HEK293T (cell line): ENCODE measurements around the gene DHRS3.

Experiments
- CTCF ChIA-PET: fragments of 350-600 bp; formaldehyde crosslinking; extraction: SDS; loops from one replicate; lab custom pipeline; 2021; ENCODE audit warnings: antibody characterized with exemption, inconsistent platforms; lab: Yijun Ruan, JAX
- POLR2A ChIA-PET: fragments of 350-600 bp; formaldehyde crosslinking; extraction: SDS; loops from one replicate; lab custom pipeline; 2020; ENCODE audit warnings: antibody characterized with exemption, inconsistent platforms; lab: Yijun Ruan, JAX
- DNase-seq: peaks from one replicate; pipeline ENCODE4 v3.0.0; 2012; ENCODE audit warnings: mixed read lengths; ENCODE audit errors: extremely low spot score
- ARNT ChIP-seq: fragments of 450-650 bp; IDR thresholded peaks from 2 replicates; pipeline ENCODE4 v1.6.1; 2017; ENCODE audit warnings: mild to moderate bottlenecking
- BHLHE40 ChIP-seq: fragments of 450-650 bp; IDR thresholded peaks from 2 replicates; pipeline ENCODE4 v1.6.1; 2016; ENCODE audit warnings: mild to moderate bottlenecking, moderate library complexity, borderline replicate concordance
- CTBP1 ChIP-seq: fragments of 450-650 bp; IDR thresholded peaks from 2 replicates; pipeline ENCODE4 v1.6.1; 2016; ENCODE audit warnings: borderline replicate concordance
- ELF4 ChIP-seq: fragments of 450-650 bp; IDR thresholded peaks from 2 replicates; pipeline ENCODE4 v1.6.1; 2017; ENCODE audit warnings: antibody characterized with exemption
- FOXA1 ChIP-seq: fragments of 450-650 bp; IDR thresholded peaks from 2 replicates; pipeline ENCODE4 v1.6.1; 2016; ENCODE audit warnings: mild to moderate bottlenecking
- FOXK2 ChIP-seq: fragments of 450-650 bp; IDR thresholded peaks from 2 replicates; pipeline ENCODE4 v1.6.1; 2016; ENCODE audit warnings: mild to moderate bottlenecking
- FOXM1 ChIP-seq: fragments of 450-650 bp; IDR thresholded peaks from 2 replicates; pipeline ENCODE4 v1.6.1; 2017; ENCODE audit warnings: mild to moderate bottlenecking, borderline replicate concordance
- HDGF ChIP-seq: fragments of 450-650 bp; IDR thresholded peaks from 2 replicates; pipeline ENCODE4 v1.6.1; 2017; ENCODE audit warnings: antibody characterized with exemption, borderline replicate concordance
- L3MBTL2 ChIP-seq: fragments of 450-650 bp; conservative IDR thresholded peaks from 2 replicates; pipeline ENCODE4 v1.6.1; 2016; ENCODE audit warnings: mild to moderate bottlenecking
- LEF1 ChIP-seq: fragments of 450-650 bp; IDR thresholded peaks from 2 replicates; pipeline ENCODE4 v1.6.1; 2017; ENCODE audit warnings: mild to moderate bottlenecking, borderline replicate concordance
- NFRKB ChIP-seq: fragments of 450-650 bp; IDR thresholded peaks from 2 replicates; pipeline ENCODE4 v1.6.1; 2016; ENCODE audit warnings: mild to moderate bottlenecking, moderate library complexity
- SP1 ChIP-seq: fragments of 450-650 bp; IDR thresholded peaks from 2 replicates; pipeline ENCODE4 v1.6.1; 2017
- SUZ12 ChIP-seq: fragments of 450-650 bp; IDR thresholded peaks from 2 replicates; pipeline ENCODE4 v1.6.1; 2016; ENCODE audit warnings: mild to moderate bottlenecking
- TARDBP ChIP-seq: fragments of 450-650 bp; IDR thresholded peaks from 2 replicates; pipeline ENCODE4 v1.6.1; 2016
- ZNF384 ChIP-seq: fragments of 450-650 bp; IDR thresholded peaks from 2 replicates; pipeline ENCODE4 v1.6.1; 2016
- TF ChIP-seq, protein P1 (sequence below): fragments of 450-650 bp; IDR thresholded peaks from 2 replicates; pipeline ENCODE4 v1.6.1; 2016

DHRS3 gene

DNA sequence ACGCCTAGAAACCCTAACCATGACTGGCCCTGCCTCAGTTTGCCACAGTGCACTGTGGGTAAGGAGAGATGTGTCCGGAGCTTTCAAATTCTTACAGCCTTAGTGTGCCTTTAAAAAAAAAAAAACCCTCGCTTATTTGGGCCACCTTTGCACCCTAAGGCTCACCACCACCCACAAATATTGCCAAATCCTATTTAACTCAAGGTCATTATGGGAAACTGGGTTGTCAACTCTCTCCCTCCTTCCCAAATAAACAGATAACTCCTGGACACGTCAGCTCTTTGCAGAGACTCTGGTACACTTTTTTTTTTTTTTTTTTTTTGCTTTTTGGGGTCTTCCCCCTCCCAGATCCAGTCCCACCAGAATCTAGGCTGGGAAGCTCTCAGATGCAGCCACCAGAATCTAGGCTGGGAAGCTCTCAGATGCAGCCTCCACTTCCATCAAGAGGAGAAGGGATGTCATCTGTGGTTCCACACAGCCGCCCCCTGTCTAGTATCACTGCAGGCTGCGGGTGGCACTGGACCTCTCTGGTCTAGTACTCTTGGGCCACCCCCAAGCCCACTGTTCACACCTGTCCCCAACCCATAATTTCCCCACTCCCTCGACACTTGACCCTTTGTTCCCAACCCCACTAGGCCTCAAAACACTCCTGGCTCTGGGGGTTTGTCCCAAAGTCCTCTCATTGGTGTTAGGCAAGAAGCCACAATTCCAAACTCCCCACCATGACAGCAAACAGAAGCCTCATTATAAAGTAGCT is 3.4 kb downstream of the DHRS3 start:
- TF ChIP-seq ARNT (no peak), FOXM1 (no peak), SUZ12 (no peak), ELF4 (no peak), HDGF (no peak), TARDBP (no peak), FOXK2 (no peak), CTBP1 (no peak), BHLHE40 (no peak), L3MBTL2 (no peak), FOXA1 (no peak)
- TF ChIP-seq, protein P1, sequence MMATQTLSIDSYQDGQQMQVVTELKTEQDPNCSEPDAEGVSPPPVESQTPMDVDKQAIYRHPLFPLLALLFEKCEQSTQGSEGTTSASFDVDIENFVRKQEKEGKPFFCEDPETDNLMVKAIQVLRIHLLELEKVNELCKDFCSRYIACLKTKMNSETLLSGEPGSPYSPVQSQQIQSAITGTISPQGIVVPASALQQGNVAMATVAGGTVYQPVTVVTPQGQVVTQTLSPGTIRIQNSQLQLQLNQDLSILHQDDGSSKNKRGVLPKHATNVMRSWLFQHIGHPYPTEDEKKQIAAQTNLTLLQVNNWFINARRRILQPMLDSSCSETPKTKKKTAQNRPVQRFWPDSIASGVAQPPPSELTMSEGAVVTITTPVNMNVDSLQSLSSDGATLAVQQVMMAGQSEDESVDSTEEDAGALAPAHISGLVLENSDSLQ = no peak
- CTCF ChIA-PET = interaction anchor here (2.0 kb wide), 1 partner anchor 13 kb away, joined by 7 read pairs; no protein-coding TSS in a partner anchor

DNA sequence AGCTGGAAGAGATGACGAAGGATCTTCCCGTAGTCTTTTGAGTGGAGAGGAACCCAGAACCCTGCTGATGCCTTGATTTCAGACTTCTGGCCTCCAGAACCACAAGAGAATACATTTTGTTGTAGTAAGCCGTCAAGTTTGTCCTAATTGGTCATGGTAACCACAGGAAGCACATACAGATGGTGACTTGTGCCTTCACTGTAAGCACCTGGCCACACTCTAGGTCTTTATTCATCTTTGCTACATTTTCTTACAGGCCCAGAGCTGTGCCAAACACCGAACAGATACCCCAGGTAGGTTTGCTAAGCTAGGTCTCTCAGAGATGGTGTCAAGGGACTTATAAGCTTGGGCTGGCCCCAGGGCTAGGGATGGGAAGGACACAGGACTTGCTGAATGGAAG is 4.8 kb downstream of the DHRS3 start:
- DNase-seq = no peak
- TF ChIP-seq, protein P1 = no peak
- TF ChIP-seq ELF4 = no peak
- POLR2A ChIA-PET = no interaction called here
- CTCF ChIA-PET = no interaction called here

More for the DNA sequence above, 3.4 kb downstream of the DHRS3 start:
- DNase-seq = no peak
- POLR2A ChIA-PET = interaction anchor here (0.9 to 5.1 kb wide), 3 partner anchors 11 to 300 kb away, joined by 3 to 32 read pairs (median 4); no protein-coding TSS in a partner anchor

DNA sequence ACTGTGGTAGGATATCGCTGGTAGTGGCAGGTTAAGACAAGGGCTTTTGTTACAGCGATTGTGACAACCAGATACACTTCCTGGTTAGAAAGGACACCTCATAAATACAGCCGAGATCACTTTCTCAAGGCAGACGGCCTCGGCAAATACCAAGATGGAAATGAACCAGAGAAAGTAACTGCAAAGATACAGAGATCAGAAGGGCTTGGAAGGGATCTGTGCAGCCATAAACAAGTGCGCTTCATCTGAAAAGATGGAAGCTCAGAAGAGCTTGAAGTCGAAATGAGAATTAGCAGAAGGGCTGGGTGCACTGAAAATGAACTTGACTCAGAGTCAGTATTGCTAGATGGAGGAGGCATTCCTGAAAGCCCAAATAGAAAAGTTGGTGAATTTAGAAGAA is 7.1 kb downstream of the DHRS3 start:
- ChIA-PET POLR2A (no interaction called here), CTCF (interaction anchor here (0.7 kb wide), 1 partner anchor 12 kb away, joined by 3 read pairs; no protein-coding TSS in a partner anchor)
- TF ChIP-seq BHLHE40 = no peak
- no peak for TF ChIP-seq SUZ12
- no peak for TF ChIP-seq ARNT
- no peak for TF ChIP-seq FOXA1
- no peak for TF ChIP-seq L3MBTL2
- TF ChIP-seq HDGF = no peak
- TF ChIP-seq ZNF384 = no peak
- no peak for TF ChIP-seq NFRKB
- TF ChIP-seq FOXM1 = no peak
- TF ChIP-seq TARDBP = no peak
- no peak for TF ChIP-seq SP1
- TF ChIP-seq, protein P1 = no peak
- TF ChIP-seq CTBP1 = no peak
- TF ChIP-seq FOXK2 = no peak
- no peak for TF ChIP-seq ELF4
- TF ChIP-seq LEF1 = no peak
- DNase-seq = no peak

DNA sequence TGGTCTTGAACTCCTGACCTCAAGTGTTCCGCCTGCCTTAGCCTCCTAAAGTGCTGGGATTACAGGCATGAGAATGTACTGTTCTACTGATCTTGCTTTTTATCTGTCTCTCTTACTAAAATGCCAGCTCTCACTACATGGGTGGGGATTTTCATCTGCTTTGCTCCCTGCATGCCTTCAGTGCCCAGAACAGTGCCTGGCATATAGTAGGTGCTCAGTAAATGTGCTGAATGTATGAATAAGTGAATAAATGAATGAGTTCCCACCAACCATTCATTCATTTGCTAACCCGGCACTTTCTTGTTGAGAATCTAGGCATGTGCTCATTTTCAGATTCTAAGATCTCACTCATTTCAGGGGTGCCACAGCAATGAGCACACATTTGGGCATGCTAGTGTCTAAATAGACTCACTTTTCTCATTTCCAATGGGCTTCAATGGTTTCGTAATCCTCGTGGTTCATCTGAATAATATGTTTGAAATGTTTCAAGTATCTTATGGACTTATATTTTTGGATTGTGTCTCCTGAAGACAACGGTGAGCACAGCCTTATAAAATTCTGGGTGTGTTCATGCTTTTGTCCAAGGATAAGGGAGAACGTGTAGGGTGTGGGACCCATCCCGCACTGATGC is 7.6 kb downstream of the DHRS3 start:
- CTCF ChIA-PET = no interaction called here
- TF ChIP-seq TARDBP (no peak), FOXA1 (no peak), ZNF384 (no peak), CTBP1 (no peak), FOXK2 (no peak), BHLHE40 (no peak)
- no peak for DNase-seq
- POLR2A ChIA-PET = interaction anchor here (1.4 kb wide), 1 partner anchor 9 kb away, joined by 3 read pairs; no protein-coding TSS in a partner anchor

DNA sequence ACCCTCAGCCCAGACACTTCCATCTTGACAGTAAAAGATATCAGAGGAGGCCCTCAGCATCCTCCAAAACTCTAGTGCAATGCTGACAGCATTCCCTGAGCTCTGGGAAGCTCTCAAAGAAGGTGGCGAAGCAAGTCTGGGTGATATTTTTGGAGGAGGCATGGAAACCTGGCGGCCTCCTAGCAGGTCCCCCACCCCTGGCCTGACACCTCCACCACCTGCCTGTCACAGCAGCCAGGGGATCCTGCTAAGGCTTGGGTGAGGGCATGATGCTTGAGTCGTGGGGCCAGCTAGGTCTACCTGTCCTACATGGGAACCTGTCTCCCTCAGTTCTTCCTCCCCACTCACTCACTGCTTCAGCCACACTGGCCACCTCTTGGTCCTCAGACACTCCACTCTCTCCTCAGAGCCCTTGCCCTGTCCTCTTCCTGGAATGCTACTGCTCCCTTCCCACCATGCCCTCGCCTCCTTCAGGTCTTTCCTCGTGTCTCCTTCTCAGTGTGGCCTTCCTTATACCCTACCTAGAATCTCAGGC is 8.5 kb downstream of the DHRS3 start:
- DNase-seq = no peak
- ChIA-PET POLR2A (interaction anchor here (1.4 kb wide), 1 partner anchor 10 kb away, joined by 3 read pairs; no protein-coding TSS in a partner anchor), CTCF (no interaction called here)
- TF ChIP-seq SUZ12 (no peak), SP1 (no peak), FOXK2 (no peak), ELF4 (no peak), LEF1 (no peak), FOXA1 (no peak), ARNT (no peak), L3MBTL2 (no peak), TARDBP (no peak), CTBP1 (no peak), BHLHE40 (no peak), ZNF384 (no peak), HDGF (no peak)
- TF ChIP-seq, protein P1 = no peak
